HG03457 (cell line): ENCODE measurements around the gene JAM3.

ENCODE experiments used
- ATAC-seq: cut with Tn5 transposase; IDR thresholded peaks from one replicate; pipeline ENCODE4 v1.9.1; 2021; ENCODE audit warnings: moderate number of reproducible peaks; ENCODE audit not compliant: unreplicated experiment

The JAM3 gene

DNA sequence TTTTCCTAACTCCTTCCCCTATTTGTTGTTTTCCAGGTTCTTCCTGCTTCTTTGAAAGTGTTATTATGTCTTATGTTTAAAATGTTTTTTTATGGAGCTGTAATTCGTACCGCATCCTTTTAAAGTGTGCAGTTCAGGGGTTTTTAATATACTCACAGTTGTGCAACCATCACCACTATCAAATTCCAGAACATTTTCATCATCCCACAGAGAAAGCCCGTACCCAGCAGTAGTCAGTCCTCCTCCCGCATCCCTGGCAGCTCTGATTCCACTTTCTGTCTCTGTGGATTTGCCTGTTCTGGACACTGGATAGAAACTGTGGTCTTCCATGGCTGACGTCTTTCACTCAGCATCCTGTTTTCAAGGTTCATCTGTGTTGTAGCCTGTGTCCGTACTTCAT is 73.7 kb downstream of the JAM3 start:
- no peak for ATAC-seq

- no peak for ATAC-seq
Measured at GRCh38 chr11:134143801-134144200, 74.9 kb downstream of the JAM3 start.

DNA sequence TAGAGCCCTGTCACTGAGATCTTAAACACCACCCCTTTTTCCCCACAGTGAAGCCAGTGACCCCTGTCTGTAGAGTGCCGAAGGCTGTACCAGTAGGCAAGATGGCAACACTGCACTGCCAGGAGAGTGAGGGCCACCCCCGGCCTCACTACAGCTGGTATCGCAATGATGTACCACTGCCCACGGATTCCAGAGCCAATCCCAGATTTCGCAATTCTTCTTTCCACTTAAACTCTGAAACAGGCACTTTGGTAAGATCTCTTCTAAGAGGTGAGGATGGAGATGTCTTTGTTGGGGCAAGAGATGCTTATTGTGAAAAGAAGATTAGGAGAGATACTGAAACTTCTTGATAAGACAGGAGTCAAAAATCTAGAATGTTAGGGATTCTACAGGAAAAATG is 75.9 kb downstream of the JAM3 start:
- no peak for ATAC-seq

DNA sequence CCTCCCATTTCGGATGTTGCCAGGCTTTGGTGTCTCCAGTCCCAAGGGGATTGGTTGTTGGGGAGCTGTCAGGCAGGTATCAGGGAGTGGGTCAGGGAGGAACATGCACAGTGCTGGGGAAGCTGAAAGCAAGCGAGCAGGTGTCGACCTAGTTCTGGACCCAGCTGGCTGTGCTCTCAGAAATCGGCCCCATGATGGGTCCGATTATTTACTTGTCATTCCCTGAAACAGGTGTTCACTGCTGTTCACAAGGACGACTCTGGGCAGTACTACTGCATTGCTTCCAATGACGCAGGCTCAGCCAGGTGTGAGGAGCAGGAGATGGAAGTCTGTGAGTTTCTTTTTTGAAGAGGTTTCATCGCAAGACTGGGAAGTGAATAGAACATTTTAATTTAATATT is 76.8 kb downstream of the JAM3 start:
- ATAC-seq = no peak

DNA sequence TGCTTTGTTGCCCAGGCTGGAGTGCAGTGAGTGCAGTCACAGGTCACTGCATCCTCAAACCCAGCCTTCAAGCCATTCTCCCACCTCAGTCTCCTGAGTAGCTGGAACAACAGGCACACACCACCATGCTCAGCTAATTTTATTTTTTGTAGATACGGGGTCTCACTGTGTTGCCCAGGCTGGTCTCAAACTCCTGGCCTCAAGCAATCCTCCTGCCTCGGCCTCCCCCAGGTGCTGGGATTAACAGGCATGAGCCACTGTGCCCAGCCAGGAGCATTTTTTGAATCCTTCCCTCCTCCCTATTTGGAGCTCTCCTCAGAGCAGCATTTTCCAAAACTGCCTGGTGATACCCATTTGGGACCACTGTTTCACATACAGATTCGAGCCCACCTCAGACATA is 77.7 kb downstream of the JAM3 start:
- no peak for ATAC-seq

DNA sequence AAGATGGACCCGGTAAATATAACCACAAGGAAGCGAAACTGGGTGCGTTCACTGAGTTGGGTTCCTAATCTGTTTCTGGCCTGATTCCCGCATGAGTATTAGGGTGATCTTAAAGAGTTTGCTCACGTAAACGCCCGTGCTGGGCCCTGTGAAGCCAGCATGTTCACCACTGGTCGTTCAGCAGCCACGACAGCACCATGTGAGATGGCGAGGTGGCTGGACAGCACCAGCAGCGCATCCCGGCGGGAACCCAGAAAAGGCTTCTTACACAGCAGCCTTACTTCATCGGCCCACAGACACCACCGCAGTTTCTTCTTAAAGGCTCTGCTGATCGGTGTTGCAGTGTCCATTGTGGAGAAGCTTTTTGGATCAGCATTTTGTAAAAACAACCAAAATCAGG is 80.5 kb downstream of the JAM3 start:
- ATAC-seq = no peak

DNA sequence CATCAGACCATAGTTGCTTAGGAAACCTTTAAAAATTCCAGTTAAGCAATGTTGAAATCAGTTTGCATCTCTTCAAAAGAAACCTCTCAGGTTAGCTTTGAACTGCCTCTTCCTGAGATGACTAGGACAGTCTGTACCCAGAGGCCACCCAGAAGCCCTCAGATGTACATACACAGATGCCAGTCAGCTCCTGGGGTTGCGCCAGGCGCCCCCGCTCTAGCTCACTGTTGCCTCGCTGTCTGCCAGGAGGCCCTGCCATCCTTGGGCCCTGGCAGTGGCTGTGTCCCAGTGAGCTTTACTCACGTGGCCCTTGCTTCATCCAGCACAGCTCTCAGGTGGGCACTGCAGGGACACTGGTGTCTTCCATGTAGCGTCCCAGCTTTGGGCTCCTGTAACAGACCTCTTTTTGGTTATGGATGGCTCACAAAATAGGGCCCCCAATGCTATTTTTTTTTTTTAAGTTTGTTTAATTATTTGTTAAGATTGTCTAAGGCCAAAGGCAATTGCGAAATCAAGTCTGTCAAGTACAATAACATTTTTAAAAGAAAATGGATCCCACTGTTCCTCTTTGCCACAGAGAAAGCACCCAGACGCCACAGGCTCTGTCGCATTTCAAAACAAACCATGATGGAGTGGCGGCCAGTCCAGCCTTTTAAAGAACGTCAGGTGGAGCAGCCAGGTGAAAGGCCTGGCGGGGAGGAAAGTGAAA is 81.5 kb downstream of the JAM3 start:
- ATAC-seq = no peak

DNA sequence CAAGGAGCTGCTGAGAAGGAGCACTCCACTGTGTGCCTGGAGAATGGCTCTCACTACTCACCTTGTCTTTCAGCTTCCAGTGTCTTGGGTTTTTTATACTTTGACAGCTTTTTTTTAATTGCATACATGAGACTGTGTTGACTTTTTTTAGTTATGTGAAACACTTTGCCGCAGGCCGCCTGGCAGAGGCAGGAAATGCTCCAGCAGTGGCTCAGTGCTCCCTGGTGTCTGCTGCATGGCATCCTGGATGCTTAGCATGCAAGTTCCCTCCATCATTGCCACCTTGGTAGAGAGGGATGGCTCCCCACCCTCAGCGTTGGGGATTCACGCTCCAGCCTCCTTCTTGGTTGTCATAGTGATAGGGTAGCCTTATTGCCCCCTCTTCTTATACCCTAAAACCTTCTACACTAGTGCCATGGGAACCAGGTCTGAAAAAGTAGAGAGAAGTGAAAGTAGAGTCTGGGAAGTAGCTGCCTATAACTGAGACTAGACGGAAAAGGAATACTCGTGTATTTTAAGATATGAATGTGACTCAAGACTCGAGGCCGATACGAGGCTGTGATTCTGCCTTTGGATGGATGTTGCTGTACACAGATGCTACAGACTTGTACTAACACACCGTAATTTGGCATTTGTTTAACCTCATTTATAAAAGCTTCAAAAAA is 82.3 kb downstream of the JAM3 start:
- ATAC-seq = no peak

DNA sequence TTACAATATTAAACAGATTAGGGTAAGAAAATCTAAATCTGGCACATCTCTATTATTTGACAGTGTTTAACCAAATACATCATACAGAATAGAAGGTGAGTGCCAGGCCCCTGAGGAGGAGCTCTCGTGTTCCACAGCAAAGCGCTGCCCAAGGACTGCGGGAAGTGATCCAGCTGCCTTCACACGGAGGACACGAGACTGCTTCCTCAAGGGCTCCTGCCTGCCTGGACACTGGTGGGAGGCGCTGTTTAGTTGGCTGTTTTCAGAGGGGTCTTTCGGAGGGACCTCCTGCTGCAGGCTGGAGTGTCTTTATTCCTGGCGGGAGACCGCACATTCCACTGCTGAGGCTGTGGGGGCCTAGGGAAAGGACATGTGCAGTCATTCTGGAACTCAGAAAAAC is 83.8 kb downstream of the JAM3 start:
- ATAC-seq = no peak

DNA sequence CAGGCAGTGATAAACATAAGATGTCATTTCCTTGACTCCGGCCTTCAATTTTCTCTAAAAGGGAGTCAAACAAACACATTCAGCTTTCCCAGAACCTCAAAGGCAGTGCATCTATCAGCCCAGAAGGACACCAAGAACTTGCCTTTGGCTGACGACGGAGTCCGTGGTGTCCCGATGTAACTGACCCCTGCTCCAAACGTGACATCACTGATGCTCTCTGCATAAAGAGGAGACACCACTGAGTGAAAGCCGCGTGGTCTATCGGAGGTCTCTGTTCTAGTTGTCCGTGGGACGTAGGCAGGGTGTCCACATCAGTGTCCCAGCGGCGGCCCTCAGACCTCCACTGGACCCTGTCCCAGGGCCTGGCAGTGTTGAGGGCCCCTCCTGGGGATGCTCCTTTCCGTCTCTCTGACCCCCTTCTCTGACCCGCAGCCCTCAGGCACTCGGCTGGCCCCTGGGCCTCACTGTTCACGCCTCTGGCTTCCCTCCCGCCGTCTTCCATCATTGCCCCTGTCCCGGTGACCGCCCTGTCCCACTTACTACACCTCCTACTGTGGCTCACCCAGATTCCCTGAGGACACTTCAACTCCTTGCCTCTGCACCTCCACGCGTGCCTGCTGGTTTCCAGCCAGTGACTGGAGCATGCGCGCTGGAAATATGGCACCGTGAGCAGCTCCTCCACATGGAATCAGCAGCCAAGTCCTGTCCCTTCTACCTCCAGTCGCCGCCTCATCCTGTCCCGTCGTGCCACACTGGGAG is 84.5 kb downstream of the JAM3 start:
- ATAC-seq = no peak

DNA sequence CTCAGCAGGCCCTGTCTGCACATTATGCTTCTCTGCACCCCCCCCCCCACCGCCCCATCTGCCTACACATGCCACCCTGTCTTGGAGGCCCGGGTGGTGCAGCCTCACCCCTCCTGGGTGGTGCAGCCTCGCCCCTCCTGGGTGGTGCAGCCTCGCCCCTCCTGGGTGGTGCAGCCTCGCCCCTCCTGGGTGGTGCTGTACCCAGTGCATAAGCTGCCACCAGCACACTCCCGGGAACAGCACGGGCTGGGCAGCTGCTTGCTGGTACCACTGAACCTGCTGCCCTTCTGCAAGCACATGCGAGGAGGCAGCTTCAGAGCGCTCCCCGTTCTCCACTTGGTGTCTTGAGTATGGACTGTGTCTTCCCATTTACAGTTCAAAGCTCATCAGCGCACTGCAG is 85.6 kb downstream of the JAM3 start:
- no peak for ATAC-seq

DNA sequence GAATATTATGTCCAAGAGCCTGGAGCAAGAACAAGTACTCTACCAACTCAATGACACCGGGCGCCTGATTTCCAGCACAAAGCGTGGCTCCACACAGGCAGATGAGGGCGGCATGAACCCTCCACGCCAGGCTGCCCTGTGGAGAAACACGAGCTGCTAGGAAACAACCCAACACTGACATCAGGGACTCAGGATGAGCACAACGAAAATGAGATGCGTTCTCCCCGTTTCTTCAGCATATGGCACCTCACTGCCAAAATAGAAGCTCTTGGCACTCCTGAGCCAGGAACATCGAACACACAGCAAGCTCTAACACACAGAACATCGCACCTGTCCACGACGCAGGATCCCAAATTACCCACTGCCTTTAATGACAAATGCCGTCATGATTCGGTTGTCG is 86.6 kb downstream of the JAM3 start:
- no peak for ATAC-seq

DNA sequence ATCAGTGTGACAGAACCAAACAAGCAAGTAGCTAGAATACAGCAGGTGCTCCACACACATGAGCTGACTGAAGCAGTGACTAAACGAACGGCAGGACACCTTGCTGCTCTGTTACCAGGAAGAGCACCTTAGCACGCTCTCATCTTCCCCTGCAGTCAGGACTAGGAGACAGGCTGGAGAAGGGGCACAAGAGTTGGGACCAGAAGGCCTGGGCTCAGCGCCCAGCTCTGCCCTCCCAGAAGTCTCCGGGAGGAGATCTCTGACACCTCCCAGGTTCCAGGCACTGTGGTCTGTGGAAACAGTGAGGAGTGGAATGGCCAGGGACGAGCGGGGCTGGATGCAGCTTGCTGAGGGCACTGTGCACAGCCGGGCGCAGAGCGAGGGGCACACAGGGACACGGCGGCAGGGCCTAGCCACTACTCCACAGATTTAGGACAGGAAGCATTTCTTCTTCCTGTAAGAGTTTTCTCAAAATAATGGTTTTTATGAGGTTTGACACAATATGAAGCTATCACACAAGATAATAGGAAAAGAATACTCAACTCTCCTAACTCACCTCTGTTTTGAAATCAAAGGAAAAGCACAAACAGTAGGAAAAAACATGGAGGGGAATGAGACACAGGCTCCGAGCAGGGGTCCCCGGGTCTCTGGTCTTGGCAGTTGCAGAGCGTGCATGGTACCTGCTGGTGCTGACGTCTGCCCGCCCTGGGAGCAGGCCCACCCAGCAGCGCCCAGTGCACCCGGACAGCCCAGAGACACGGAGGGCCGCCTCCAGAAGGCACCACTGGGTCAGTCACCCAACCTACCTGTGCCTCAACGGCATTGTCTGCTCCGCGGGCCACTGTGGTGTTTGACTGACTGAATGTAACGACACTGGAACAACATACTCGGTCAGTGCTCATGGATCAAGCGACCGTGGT is 87.3 kb downstream of the JAM3 start:
- no peak for ATAC-seq

GRCh38 chr11:134157451-134157850 is 88.6 kb downstream of the JAM3 start:
- ATAC-seq = no peak

DNA sequence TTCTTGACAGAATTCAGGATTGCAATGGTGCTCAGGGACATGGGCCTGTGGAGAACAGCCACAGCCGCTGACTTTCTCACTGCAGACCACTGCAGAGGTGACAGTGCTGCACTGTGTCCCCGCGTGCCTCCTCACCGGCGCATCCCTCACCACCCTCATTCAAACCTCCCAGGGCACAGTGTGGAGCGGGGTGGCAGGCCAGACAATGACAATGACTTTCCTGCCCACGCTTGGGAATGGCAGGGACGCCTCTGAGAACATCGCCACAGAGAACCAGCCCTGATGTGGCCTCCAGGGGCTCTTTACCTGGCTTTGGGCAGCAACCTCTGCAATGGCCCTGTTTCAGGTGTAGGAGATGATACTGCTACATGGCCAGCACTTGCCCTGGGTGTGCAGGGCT is 89.2 kb downstream of the JAM3 start:
- no peak for ATAC-seq

DNA sequence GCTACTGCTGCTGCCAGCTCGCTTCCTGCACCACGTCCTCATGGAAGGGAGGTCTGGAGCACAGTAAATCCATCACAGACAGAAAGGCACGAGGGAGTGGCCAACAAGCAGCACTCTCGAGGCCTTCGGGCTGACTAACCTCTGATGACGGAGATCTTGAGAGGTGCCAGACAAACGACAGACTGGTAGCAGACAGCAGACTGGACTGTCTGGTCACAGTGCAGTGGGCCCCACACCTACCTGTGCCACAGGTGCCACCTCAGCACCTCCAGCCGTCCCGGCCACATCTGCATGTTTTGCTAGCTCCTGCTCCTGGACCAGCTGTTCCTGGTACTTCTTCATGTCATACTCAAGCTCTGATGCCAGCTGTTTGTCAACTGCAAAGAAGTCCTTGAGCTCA is 90.8 kb downstream of the JAM3 start:
- ATAC-seq = no peak

DNA sequence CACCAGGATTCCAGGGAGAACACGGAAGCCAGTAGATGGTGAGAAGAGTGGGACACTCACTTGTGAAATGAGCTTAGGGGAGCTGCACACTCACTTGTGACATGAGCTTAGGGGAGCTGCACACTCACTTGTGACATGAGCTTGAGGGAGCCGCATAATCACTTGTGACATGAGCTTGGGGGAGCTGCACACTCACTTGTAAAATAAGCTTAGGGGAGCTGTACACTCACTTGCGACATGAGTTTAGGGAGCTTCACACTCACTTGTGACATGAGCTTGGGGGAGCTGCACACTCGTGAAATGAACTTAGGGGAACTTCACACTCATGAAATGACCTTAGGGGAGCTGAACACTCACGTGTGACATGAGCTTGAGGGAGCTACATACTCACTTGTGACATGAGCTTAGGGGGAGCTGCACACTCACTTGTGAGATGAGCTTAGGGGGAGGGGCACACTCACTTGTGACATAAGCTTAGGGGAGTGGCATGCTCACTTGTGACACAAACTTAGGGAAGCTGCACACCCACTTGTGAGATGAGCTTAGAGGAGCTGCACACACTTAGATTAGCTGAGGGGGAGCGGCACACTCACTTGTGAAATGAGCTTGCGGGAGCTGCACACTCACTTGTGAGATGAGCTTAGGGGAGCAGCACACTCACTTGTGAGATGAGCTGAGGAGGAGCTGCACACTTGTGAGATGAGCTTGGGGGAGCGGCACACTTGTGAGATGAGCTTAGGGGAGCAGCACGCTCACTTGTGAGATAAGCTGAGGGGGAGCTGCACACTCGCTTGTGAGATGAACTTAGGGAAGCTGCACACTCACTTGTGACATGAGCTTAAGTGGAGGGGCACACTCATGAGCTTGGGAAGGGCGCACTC is 95.9 kb downstream of the JAM3 start:
- no peak for ATAC-seq

- no peak for ATAC-seq
Measured at GRCh38 chr11:134170177-134170918, 101.5 kb downstream of the JAM3 start.

- no peak for ATAC-seq
Measured at GRCh38 chr11:134170919-134171281, 102.0 kb downstream of the JAM3 start.

GRCh38 chr11:134171951-134172350 is 103.1 kb downstream of the JAM3 start:
- no peak for ATAC-seq
